Activated CD8-positive, alpha-beta memory T cell treated with anti-CD3 and anti-CD28 coated beads, Interleukin-2, amount 50 U/mL, for 1 hour (primary cell): ENCODE measurements around the gene ITPKB.
A peak's percentile ranks its signal among the peaks of the same experiment; 100 is the strongest.

Experiments
- DNase-seq: peaks from one replicate; pipeline ENCODE4 v3.0.0-alpha.2; 2020; ENCODE audit errors: extremely low read depth

The ITPKB gene

GRCh38 chr1:226704169-226704937, 34.7 kb downstream of the ITPKB start:
- DNase-seq: no peak

- no peak for DNase-seq
These were observed 35.9 kb downstream of the ITPKB start for GRCh38 chr1:226702957-226703831.

GRCh38 chr1:226702318-226702956, 36.6 kb downstream of the ITPKB start:
- no peak for DNase-seq

- no peak for DNase-seq
These were observed 38.2 kb downstream of the ITPKB start for GRCh38 chr1:226700861-226701260.

- no peak for DNase-seq
These were observed 39.9 kb downstream of the ITPKB start for GRCh38 chr1:226699166-226699565.

GRCh38 chr1:226698659-226699058, 40.4 kb downstream of the ITPKB start:
- DNase-seq: no peak

GRCh38 chr1:226697929-226698544, 41.0 kb downstream of the ITPKB start:
- no peak for DNase-seq

GRCh38 chr1:226697151-226697928, 41.7 kb downstream of the ITPKB start:
- no peak for DNase-seq

GRCh38 chr1:226696547-226696946, 42.5 kb downstream of the ITPKB start:
- DNase-seq: no peak

GRCh38 chr1:226695335-226695900, 43.7 kb downstream of the ITPKB start:
- DNase-seq: no peak

- DNase-seq: no peak
These were observed 46.3 kb downstream of the ITPKB start for GRCh38 chr1:226692823-226693222.

GRCh38 chr1:226692051-226692792, 46.9 kb downstream of the ITPKB start:
- DNase-seq: no peak

- DNase-seq: no peak
These were observed 47.8 kb downstream of the ITPKB start for GRCh38 chr1:226691247-226691646.

GRCh38 chr1:226690460-226690982, 48.6 kb downstream of the ITPKB start:
- peak; percentile 79 for DNase-seq

- DNase-seq: no peak
These were observed 50.3 kb downstream of the ITPKB start for GRCh38 chr1:226688808-226689207.

- no peak for DNase-seq
These were observed 50.9 kb downstream of the ITPKB start for GRCh38 chr1:226688056-226688748.

GRCh38 chr1:226687426-226687825, 51.7 kb downstream of the ITPKB start:
- DNase-seq: no peak

- no peak for DNase-seq
These were observed 52.3 kb downstream of the ITPKB start for GRCh38 chr1:226686440-226687425.
